ENCODE data around the gene MAFF. TPM values are rescaled to one million over a fixed set of nuclear protein-coding genes. Genes with fewer than 3 reads are reported as not detected.

The MAFF gene
- total and polyA plus RNA-seq, 2 donors (not counting 1 experiment from before 2014, with no cell fraction given): 8.8 to 26.3 TPM

DNA sequence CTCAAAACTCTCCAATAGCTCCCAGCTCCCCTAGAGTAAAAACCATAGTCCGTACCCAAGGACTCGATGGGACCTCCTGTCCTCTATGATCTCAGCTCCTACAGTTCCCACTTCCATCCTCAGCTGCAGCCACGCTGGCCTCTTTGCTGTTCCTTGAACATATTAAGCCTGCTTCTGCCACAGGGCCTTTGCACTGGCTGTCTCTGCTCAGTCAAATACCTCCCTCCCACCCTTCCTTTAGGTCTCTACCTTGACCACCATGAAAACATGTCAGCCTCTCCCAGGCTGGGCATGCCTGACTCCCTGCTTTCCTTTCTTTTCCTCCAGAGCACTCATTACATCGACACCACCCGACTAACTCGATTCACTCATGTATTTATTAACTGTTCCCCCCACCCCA is 46.5 kb downstream of the MAFF start:
- no peaks in the 10 kb centered on the region for H3K27me3 ChIP-seq (ENCODE audit: control insufficient read depth, insufficient read depth, low read length)
- H3K9ac ChIP-seq (ENCODE audit: insufficient read depth, low read length): no peak overlapping the region
- peaks cover 14% of the 10 kb centered on the region for H3K4me1 ChIP-seq (ENCODE audit: control insufficient read depth, extremely low read depth, insufficient read depth, low read length)
- H2AFZ ChIP-seq (ENCODE audit: low read length): no peak overlapping the region
- no peak overlapping the region for H3K4me2 ChIP-seq (ENCODE audit: extremely low read depth, insufficient read depth, low read length)
- H3K9me3 ChIP-seq (ENCODE audit: control insufficient read depth, insufficient read depth, low read depth, low read length): no peaks in the 10 kb centered on the region
- peaks cover 22% of the 10 kb centered on the region for H3K36me3 ChIP-seq (ENCODE audit: control insufficient read depth, insufficient read depth, low read length)
- TF ChIP-seq EZH2 (IDR thresholded peaks at IDR 0.05; ENCODE audit: low read length, missing control alignments): no peak
- TF ChIP-seq, protein P1, sequence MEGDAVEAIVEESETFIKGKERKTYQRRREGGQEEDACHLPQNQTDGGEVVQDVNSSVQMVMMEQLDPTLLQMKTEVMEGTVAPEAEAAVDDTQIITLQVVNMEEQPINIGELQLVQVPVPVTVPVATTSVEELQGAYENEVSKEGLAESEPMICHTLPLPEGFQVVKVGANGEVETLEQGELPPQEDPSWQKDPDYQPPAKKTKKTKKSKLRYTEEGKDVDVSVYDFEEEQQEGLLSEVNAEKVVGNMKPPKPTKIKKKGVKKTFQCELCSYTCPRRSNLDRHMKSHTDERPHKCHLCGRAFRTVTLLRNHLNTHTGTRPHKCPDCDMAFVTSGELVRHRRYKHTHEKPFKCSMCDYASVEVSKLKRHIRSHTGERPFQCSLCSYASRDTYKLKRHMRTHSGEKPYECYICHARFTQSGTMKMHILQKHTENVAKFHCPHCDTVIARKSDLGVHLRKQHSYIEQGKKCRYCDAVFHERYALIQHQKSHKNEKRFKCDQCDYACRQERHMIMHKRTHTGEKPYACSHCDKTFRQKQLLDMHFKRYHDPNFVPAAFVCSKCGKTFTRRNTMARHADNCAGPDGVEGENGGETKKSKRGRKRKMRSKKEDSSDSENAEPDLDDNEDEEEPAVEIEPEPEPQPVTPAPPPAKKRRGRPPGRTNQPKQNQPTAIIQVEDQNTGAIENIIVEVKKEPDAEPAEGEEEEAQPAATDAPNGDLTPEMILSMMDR (conservative IDR thresholded peaks at IDR 0.05 in 1 of 2, IDR thresholded peaks at IDR 0.05 in 1 of 2; ENCODE audit: low read depth in 1 of 2, low read length in 2 of 2): no peak
- DNase-seq (ENCODE audit: low read depth in 2 of 2): no peak
- no peaks in the 10 kb centered on the region for H4K20me1 ChIP-seq (ENCODE audit: control insufficient read depth, extremely low read depth, insufficient read depth, low read length)
- no peak overlapping the region for H3K27ac ChIP-seq (ENCODE audit: insufficient read depth, low read length)
- peaks cover 45% of the 10 kb centered on the region for H3K79me2 ChIP-seq (ENCODE audit: control insufficient read depth, insufficient read depth, low read length)
- no peak overlapping the region for H3K4me3 ChIP-seq (replicated peaks in 1 of 4; ENCODE audit: control extremely low read depth in 1 of 4, insufficient read depth in 1 of 4, low read depth in 3 of 4, low read length in 4 of 4)

DNA sequence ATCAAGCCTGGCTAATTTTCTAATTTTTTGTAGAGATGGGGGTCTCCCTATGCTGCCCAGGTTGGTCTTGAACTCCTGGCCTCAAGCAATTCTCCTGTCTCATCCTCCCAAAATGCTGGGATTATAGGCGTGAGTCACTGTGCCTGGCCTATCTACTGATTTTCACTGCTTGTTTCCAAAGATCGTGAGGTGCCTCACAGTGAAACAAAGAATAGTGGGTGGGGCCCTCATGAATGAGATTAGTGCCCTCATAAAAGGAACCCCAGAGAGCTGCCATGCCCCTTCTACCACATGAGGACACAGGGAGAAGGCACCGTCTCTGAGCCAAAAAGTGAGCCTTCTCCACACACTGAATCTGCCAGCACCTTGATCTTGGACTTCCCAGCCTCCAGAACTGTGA is 47.5 kb downstream of the MAFF start:
- H3K4me3 ChIP-seq (replicated peaks in 1 of 4; ENCODE audit: control extremely low read depth in 1 of 4, insufficient read depth in 1 of 4, low read depth in 3 of 4, low read length in 4 of 4): no peak overlapping the region
- no peak for DNase-seq (ENCODE audit: low read depth in 2 of 2)
- peaks cover 6% of the 10 kb centered on the region for H3K4me1 ChIP-seq (ENCODE audit: control insufficient read depth, extremely low read depth, insufficient read depth, low read length)
- H3K36me3 ChIP-seq (ENCODE audit: control insufficient read depth, insufficient read depth, low read length): peaks cover 18% of the 10 kb centered on the region
- H3K9me3 ChIP-seq (ENCODE audit: control insufficient read depth, insufficient read depth, low read depth, low read length): no peaks in the 10 kb centered on the region
- no peak overlapping the region for H3K4me2 ChIP-seq (ENCODE audit: extremely low read depth, insufficient read depth, low read length)
- H3K27ac ChIP-seq (ENCODE audit: insufficient read depth, low read length): no peak overlapping the region
- H2AFZ ChIP-seq (ENCODE audit: low read length): no peak overlapping the region
- TF ChIP-seq EZH2 (IDR thresholded peaks at IDR 0.05; ENCODE audit: low read length, missing control alignments): no peak
- TF ChIP-seq, protein P1 (conservative IDR thresholded peaks at IDR 0.05 in 1 of 2, IDR thresholded peaks at IDR 0.05 in 1 of 2; ENCODE audit: low read depth in 1 of 2, low read length in 2 of 2): no peak
- H3K79me2 ChIP-seq (ENCODE audit: control insufficient read depth, insufficient read depth, low read length): peaks cover 52% of the 10 kb centered on the region
- H4K20me1 ChIP-seq (ENCODE audit: control insufficient read depth, extremely low read depth, insufficient read depth, low read length): no peaks in the 10 kb centered on the region
- no peak overlapping the region for H3K9ac ChIP-seq (ENCODE audit: insufficient read depth, low read length)
- no peaks in the 10 kb centered on the region for H3K27me3 ChIP-seq (ENCODE audit: control insufficient read depth, insufficient read depth, low read length)

DNA sequence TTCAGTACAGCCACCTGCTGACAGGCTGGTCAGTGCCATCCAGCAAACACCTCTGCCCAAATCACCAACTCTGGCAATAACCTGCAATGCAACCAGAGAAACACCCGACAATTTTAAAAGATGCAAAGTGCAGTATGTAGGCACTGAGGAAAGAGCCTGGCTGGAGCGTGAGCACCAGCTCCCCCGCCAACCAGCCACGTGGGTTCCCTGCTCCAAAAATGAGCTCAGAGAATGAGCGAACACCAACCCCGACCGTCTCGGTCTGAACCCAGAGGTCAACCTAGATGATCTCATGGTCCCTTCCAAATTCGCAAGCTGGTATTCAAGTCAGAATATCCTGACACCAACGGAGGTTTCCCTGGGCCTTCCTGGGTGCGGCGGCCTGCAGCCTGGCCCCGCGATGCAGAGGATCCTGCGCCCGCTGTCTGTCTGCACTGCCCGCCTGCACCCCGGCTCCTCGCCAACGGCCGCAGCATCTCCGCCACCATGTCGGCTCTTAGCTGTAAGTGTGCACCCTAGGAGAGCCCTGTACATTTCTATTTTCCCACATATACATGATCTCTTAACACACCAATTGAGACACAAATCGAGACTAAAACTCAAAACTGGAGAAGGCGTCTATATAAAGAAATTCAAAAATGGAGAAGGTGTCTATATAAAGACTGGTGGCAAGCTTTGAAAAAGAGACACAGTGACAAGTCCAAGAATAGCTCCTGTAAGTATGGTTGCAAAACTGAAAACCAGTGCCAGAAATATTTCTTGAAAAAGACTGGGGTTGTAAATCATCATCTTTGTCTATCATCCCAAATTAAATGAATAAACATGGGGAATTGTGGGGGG is 48.2 kb downstream of the MAFF start:
- peaks cover 13% of the 10 kb centered on the region for H3K36me3 ChIP-seq (ENCODE audit: control insufficient read depth, insufficient read depth, low read length)
- no peaks in the 10 kb centered on the region for H4K20me1 ChIP-seq (ENCODE audit: control insufficient read depth, extremely low read depth, insufficient read depth, low read length)
- no peak overlapping the region for H3K4me3 ChIP-seq (replicated peaks in 1 of 4; ENCODE audit: control extremely low read depth in 1 of 4, insufficient read depth in 1 of 4, low read depth in 3 of 4, low read length in 4 of 4)
- no peaks in the 10 kb centered on the region for H3K9me3 ChIP-seq (ENCODE audit: control insufficient read depth, insufficient read depth, low read depth, low read length)
- peaks cover 4% of the 10 kb centered on the region for H3K4me1 ChIP-seq (ENCODE audit: control insufficient read depth, extremely low read depth, insufficient read depth, low read length)
- H3K4me2 ChIP-seq (ENCODE audit: extremely low read depth, insufficient read depth, low read length): no peak overlapping the region
- H3K9ac ChIP-seq (ENCODE audit: insufficient read depth, low read length): no peak overlapping the region
- DNase-seq (ENCODE audit: low read depth in 2 of 2): no peak
- no peak overlapping the region for H3K27ac ChIP-seq (ENCODE audit: insufficient read depth, low read length)
- H3K79me2 ChIP-seq (ENCODE audit: control insufficient read depth, insufficient read depth, low read length): peaks cover 57% of the 10 kb centered on the region
- H2AFZ ChIP-seq (ENCODE audit: low read length): no peak overlapping the region
- no peak for TF ChIP-seq EZH2 (IDR thresholded peaks at IDR 0.05; ENCODE audit: low read length, missing control alignments)
- TF ChIP-seq, protein P1 (conservative IDR thresholded peaks at IDR 0.05 in 1 of 2, IDR thresholded peaks at IDR 0.05 in 1 of 2; ENCODE audit: low read depth in 1 of 2, low read length in 2 of 2): no peak
- H3K27me3 ChIP-seq (ENCODE audit: control insufficient read depth, insufficient read depth, low read length): no peaks in the 10 kb centered on the region

Measured in fibroblast of lung (primary cell).